Suppressor macrophage treated with lipopolysaccharide for 4 hours (primary cell): Measurements from ENCODE around the gene TSPOAP1.

Experiments
- DNase-seq: peaks from one replicate; pipeline ENCODE4 v3.0.0-alpha.2; 2020

The TSPOAP1 gene

DNA sequence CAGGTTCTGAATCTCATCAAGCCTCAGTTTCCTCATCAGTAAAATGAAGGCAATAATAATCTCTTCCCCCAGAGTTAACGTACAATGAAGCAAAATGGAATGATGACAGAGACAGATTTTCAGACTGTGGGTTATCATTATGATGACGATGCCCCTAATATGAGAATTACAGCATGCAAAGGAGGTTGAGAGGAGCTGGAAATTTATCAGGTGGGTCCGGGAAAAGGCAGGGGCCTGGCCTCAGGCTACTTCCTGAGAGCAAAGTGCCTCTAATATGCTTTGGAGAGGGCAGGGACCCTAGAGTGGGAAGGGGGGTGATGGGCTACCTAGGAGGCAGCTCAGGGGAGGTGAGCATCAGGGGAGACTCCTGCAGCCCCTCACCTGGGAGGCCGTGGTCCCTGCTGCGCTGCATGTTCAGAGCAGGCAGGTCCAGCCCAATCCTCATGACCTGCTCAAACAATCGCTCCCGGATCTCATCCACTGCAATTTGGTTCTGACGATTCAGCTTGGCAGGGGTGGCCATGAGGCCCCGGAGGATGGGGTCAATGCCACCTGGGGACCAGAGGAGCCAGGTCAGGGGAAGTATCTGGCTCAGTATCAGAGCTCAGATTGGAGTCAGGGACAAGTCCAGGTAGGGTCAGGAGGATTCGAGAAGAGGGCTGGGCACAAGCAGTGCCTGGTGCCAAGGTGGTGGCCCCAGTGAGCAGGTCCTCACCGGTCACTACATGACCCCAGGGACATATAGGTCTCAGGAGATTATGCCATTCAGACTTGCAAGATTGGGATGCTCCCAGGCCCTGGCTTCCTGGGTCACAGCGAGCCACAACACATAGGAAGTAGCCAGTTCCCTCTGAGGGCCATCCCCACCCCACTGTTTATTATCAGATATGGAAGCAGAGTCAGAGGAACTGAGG lies 56.0 kb downstream of the TSPOAP1 start:
- no peak for DNase-seq

DNA sequence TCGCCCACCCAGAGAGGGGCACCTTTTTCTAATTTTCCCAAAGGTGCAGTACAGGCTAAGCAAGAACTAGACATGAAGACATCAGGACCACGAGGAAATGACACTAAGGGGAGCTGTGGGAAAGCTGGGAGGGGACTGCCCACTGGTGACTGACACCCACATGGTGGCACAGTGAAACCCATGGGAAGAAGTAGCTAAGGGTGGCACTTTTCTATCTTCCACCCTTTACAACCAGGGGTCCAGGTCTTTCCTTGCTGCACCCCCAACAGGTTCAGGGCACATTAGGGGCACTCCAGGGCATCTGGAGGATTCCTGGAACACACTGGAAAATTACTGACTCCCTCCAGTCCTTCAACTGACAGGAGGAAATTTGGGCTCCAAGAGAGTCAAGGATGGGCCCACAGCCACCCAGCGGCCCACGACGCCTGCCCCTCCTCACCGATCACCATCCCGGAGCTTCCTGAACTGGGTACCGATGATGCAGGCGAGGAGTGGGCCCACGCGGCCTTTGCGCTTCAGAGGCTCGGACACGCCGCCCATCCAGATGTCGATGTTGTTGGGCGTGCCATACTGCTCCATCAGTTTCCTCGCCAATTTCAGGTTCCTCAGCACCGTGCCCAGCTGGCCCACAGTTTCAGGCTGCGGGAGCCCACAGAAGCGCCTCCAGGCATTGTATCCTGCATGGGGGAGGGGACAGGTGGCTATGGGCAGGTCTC lies 57.2 kb downstream of the TSPOAP1 start:
- no peak for DNase-seq

DNA sequence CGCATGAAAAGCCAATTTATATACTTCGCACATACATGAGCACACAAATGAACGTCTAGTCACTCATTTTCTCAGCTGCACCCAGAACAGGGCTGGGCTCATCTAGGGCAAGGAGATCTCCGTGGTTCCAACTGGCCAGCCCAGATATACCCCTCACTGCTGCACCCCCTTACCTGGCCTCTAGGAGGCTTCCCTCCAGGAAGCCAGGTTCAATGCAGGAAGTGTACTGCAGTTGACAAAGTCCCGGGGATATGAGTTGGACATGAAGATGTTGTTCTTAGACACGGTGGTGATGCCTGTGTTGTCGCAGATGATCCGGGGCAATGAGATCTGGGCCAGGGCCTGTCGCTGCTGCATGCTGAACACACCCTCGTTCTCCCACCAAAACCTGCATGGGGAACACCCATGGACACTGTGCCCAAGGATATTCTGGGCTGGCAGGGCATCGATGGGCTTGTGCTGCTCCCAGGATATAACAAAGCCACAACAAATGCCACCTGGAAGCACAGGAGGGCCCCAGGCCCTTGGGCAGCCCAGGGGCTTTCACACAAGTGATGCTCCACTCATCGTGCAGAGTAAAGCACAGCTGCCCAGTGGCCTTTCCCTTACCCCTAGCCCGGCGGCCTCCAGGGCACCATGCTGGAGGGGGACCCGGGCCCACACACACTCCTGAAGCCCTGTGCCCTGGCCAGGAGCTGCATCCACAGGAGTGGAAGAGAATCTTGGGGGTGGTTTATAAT lies 57.9 kb downstream of the TSPOAP1 start:
- no peak for DNase-seq

DNA sequence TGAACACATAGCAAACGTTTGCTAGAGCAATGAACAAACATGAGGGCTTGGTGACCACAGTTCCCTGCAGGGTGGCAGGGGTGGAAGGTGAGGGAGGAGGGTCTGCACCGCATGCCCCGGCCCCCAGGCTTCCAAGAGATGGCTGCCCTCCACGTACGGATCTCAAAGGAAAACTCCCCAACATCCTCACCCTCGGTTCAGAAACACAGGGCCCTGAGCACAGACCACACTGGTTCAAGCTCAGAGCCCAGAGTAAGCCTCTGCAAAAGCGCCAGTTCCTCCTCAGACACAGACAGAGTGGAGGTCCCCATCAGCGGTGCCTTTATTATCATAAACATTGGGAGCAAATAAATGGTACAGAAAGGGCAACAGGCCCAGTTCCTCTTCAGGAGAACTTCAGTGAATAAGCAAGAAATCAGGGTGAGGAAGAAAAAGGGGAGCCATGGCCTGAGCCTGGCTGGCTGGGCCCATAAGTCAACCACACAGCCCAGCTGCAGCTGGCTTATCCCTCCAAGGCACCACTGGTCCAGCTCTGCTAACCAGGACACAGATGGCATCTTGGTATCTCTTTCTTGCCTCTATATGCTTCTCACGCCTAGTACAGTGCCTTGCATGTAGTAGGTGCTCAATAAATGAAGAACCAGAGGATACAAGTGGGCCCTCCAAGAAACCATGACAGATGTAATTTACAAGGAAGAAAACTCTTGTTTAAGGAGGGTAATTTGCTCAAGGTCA lies 58.9 kb downstream of the TSPOAP1 start:
- DNase-seq, result no peak

DNA sequence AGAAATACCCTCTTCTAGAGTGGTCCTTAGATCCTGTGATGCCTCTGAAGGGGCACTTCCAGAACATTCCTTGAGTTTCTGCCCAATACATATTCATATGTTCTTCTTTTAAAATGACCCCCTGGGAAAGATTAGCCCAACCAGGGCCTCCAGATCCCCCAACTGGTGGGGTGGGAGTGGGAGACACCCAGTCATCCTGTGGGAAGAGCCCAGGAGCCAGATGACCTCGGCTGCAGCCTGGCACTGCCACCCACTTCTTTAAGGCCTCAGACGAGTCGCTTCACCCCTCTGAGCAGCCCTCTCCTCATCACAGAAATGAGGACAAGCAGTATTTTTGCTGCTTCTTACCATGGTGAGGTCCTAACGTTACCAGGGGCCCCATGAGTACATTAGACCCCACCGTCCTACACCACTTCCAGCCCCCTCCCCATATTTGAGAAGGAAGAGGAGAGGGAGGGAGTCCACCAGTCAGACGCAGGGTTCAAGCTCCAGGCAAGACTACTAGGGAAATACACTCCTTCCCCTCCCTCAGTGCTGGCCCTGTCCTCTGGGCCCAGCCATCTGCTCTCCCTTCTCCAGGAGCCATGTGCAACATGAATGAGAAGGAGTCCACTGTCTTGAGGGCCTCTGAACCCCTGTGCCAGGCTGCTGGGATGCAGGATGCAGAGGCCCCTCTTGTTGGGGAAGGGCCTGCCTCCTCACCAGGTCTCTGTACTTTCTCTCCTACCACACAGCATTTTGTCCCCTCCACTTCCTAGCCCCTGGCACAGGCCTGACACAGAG lies 59.6 kb downstream of the TSPOAP1 start:
- DNase-seq, result no peak

DNA sequence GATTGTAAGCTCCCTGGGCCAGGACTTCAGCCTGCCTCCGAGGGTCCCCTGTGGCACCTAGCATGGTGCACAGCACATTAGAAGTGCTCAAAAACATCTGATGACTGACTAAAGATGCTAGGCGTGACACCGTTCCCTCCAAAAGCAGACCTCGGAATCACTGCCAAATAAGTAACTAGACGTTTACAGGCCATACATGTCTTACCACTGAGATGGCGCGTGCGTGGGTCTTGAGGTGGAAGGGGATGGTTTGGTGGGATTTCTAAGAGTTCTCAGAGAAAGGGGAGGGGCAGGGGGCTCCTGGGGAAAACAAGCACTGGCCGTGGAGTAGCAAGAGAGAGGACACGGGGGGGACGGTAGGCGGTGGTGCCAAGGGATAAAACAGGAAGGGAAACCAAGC lies 60.3 kb downstream of the TSPOAP1 start:
- DNase-seq, result no peak

DNA sequence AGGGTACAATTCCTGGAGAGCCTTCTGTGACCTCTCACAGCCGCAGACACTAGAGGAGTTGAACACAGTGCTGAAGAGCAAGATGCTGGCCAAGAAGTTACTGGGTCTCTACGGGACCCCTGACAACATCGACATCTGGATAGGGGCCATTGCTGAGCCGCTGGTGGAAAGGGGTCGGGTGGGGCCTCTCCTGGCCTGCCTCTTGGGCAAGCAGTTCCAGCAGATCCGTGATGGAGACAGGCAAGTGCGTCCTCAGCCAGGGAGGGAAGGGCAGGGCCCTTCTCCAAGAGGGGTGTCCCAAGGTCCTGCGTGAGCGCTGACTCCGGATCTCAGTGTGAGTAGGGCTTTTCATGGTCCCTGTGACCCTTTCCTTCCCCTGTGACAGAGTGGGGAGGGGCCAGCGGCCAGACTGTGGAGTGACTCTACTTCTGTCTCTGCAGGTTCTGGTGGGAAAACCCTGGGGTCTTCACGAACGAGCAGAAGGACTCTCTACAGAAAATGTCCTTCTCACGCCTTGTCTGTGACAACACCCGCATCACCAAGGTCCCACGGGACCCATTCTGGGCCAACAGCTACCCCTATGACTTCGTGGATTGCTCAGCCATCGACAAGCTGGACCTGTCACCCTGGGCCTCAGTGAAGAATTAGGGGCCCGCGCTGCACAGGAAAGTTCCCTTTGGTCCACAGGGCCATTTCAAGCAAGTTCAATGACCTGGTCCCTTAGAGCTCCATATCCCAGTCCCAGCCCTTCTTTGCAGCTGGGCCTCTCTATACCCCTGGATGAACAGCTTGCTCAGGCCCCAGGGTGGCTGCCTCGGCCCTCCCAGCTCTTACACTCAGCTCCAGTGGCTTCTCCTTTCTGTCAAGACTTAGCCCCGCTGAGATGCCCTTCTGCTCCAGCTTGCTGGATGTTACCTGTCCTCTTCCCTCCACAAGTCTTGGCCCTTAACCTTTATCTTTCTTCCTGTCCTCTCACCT lies 61.0 kb downstream of the TSPOAP1 start:
- DNase-seq, result no peak

DNA sequence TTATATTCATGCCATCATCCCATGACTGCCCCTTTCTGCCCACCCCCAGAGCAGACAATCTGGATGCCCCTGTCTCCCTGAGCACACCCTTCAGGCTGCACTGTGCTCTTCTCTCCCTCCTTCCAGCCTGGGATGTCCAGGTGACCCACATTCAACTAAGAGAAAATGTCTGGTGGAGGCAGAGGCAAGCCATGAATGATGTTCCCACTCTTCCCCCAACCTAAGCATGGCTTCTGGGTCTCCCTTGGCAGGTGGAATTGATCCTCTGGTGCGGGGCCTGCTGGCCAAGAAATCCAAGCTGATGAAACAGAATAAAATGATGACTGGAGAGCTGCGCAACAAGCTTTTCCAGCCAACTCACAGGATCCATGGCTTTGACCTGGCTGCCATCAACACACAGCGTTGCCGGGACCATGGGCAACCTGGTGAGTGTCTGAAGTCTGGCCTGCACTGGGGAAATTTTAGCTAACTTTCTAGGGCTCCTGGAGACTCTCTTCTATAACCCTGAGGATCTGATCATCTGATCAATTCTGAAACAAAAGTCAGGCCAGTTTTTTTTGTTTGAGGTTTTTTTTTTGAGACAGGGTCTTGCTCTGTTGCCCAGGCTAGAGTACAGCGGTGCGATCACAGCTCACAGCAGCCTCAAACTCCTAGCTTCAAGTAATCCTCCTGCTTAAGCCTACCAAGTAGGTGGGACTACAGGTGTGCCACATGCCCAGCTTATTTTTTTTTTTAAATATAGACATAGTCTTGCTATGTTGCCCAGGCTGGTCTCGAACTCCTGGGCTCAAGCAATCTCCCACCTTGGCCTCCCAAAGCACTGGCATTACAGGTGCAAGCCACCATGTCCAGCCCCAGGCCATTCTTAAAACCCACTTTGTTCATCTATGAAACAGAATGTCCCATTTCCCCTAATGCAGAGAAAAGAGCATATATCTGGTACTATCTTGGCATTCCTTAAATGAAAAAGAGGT lies 62.4 kb downstream of the TSPOAP1 start:
- no peak for DNase-seq

DNA sequence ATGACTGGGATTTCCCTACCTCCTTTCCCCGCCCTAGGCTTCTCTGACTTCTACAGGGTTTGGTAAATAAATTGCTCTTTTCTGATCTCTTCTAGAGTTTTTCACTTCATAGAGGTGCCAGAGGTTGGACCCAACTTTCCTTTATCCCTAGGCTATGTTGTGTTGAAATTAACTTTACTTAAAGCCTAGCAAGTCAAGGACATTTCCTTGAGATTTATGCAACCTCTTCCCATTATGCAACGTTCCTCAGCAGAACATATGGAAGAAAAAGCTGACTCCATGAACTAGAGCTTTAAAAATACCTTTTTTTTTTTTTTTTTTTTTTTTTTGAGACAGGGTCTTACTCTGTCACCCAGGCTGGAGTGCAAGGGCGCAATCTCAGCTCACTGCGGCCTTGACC lies 63.3 kb downstream of the TSPOAP1 start:
- DNase-seq, result no peak

DNA sequence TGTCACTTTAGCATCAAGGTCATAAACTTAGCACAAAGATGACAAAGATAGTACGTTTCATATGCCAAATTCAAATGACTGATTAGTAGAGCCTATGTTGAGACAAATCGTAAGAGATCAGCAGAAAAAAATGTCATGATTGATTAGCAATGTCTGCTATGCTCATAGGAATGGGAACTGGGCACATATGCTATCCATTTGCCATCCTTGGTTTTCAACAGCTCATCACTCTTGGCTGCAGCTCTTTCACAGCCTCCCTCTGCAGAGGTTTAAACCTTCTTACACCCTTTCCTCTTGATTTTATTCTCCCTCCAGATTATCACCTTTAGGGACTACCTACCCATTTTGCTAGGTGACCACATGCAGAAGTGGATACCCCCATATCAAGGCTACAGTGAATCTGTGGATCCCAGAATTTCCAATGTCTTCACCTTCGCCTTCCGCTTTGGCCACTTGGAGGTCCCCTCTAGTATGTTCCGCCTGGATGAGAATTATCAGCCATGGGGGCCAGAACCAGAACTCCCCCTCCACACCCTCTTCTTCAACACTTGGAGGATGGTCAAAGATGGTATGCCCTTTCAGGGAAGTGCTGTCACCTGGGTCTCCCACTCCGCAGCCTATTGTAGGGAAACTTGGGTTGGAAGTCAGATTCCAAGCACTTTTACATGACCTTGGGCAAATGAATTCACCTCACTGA lies 64.0 kb downstream of the TSPOAP1 start:
- no peak for DNase-seq

DNA sequence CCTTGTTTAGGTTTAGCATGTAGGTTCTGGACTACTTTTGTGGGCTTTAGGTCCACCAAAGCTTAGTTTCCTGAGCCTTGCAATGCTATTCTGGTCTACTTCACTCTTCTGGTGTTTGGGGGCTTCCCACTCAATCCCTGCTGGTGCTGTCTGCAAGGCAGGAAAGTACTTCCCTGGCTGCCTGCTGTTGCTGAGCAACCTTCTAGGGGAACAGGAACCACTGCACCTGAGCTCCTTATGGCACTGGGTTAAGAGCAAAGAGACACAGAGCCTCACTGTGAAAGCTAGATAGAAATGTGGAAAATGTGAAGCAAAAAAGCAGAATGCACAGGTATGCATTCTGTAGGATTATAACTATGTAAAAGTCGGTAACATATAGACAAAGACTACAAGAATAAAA lies 64.8 kb downstream of the TSPOAP1 start:
- no peak for DNase-seq

DNA sequence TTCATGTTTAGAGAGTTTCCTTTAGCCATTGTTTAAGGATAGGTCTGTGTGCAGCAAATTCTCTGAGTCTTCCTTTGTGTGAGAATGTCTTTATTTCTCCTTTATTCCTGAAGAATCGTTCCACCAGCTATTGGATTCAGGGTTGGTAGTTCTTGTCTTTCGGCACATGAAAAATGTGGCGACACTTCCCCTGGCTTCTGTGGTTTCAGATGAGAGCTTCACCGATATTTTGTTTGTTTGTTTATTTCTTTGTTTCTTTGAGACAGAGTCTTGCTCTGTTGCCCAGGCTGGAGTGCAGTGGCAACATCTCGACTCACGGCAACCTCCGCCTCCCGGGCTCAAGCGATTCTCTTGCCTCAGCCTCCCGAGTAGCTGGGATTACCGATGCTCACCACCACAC lies 66.4 kb downstream of the TSPOAP1 start:
- DNase-seq, result no peak

DNA sequence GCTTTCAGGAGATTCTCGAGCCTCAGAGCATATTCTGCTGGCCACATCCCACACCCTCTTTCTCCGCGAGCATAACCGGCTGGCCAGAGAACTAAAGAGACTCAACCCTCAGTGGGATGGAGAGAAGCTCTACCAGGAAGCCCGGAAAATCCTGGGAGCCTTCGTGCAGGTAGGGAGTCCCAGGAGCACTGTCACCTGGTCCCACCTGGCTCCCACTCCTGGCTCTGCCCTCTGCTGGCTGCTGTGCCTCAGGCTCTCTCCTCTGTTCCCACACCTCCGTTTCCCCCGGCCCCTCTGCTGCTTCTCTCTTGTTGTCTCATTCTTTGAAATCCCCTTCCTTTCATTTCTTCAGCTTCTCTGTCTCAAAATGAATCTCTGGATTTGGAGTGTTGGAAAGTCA lies 73.8 kb downstream of the TSPOAP1 start:
- no peak for DNase-seq

DNA sequence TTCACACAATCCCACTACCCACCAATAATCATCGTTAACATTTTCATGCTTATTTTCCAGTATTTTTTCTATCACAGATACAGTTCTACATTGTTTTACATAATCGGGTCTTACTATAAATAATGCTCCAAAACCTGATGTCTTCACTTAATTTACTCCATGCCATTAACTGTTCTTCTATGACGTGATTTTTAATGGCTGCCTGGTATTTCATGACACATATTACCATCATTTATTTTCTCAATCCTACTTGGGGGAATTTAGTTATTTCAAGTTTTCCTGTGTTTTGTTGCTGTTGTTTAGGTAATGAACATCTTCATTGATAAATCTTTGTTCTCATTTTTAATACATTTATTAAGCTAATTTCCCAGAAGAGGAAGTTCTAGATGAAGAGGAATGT lies 75.5 kb downstream of the TSPOAP1 start:
- no peak for DNase-seq

DNA sequence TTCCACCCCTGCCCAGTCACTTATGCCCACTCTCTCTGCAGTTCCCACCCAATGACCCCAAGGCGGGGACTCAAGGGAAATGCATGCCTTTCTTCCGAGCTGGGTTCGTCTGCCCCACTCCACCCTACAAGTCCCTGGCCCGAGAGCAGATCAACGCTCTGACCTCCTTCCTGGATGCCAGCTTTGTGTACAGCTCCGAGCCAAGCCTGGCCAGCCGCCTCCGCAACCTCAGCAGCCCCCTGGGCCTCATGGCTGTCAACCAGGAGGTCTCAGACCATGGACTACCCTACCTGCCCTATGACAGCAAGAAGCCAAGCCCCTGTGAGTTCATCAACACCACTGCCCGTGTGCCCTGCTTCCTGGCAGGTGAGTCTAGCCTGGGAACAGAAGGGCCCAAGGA lies 76.5 kb downstream of the TSPOAP1 start:
- DNase-seq, result no peak
